Measurements from ENCODE around the gene RMI1.

The RMI1 gene

DNA sequence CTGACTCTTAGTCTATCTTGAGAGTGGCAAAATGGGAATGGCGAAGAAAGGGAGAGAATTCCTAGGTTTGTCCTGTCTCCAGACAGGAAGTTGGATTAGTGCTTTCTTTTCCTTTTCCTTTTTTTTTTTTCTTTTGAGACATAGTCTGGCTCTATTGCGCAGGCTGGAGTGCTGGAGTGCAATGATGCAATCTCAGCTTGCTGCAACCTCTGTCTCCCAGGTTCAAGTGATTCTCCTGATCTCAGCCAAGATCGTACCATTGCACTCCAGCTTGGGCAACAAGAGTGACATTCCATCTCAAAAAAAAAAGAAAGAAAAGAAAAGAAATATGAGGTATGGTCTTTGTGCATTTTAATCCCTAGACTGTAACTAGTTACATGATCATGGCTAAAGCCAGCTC lies 46.8 kb upstream of the RMI1 start:
- Histone ChIP-seq H3K14ac (ENCODE audit: low read length) (no peak overlapping the region), H3K36me3 (ENCODE audit: control insufficient read depth in 1 of 2, insufficient read depth in 2 of 2, low read length in 2 of 2) (no peaks in the 10 kb centered on the region), H3K27ac (ENCODE audit: low read depth, low read length) (no peak overlapping the region), H4K12ac (ENCODE audit: low read depth, low read length) (no peak overlapping the region), H2BK120ac (ENCODE audit: insufficient read depth, low read length, poor library complexity) (no peak overlapping the region), H3K79me1 (ENCODE audit: low read length) (no peaks in the 10 kb centered on the region), H3K4me3 (ENCODE audit: low read depth, low read length) (no peak overlapping the region), H3K4ac (ENCODE audit: low read depth, low read length) (no peak overlapping the region), H2BK5ac (ENCODE audit: low read depth, low read length, poor library complexity) (no peak overlapping the region), H3K18ac (ENCODE audit: low read length) (no peak overlapping the region), H2BK12ac (ENCODE audit: low read length) (no peak overlapping the region), H4K91ac (ENCODE audit: low read depth, low read length) (no peak overlapping the region), H3K23ac (ENCODE audit: low read length) (no peak overlapping the region), H2AFZ (ENCODE audit: insufficient read depth, low read length, poor library complexity) (no peak overlapping the region), H4K8ac (ENCODE audit: low read depth, low read length) (no peak overlapping the region), H3K9me3 (ENCODE audit: insufficient read depth, low read depth, low read length) (no peaks in the 10 kb centered on the region), H3K9ac (ENCODE audit: low read length) (no peak overlapping the region), H3K4me2 (ENCODE audit: low read length) (no peak overlapping the region), H3K79me2 (ENCODE audit: control insufficient read depth, insufficient read depth, low read length, poor library complexity) (no peaks in the 10 kb centered on the region), H3K27me3 (ENCODE audit: insufficient read depth, low read length) (no peaks in the 10 kb centered on the region), H3K4me1 (ENCODE audit: control insufficient read depth in 1 of 2, insufficient read depth in 2 of 2, low read length in 2 of 2) (peaks cover 2 to 3% of the 10 kb centered on the region in 2 experiments), H2AK5ac (ENCODE audit: low read length) (no peak overlapping the region)
- no CpG with 5 or more reads among the region's 3 CpGs for WGBS (ENCODE audit: extremely low coverage, insufficient coverage, insufficient read length)
- peak; percentile 73 to 90 for DNase-seq

DNA sequence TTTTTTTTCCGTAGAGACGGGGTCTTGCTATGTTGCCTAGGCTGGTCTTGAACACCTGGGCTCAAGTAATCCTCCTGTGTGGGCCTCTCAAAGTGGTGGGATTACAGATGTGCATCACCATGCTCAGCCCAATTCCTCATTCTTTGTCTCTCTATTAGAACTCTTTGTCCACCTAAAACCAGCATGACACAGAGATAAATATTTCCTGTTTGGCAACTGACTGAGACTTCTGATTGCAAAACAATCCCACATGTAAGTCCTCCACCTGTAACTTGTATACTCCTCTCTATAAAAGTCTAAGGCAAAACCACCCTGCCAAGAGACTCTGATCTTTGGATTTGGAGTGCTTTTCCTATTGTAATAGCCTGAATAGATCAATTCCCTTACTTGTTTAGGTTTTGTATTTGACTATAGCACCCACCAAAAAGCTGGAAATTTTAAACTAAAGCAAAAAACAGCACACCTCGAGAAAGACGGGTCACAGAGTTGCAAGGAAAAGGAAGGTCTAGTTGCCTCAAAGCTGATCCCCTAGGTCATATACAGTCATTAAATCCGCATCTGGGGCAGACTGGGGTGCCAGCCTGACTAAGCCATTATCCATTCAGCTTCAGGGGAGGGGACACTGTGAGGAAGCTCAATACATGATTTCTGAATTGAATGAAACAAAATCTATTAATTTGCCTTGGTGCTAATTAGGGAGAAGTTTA lies 45.9 kb upstream of the RMI1 start:
- Histone ChIP-seq H3K27ac (ENCODE audit: low read depth, low read length) (peak overlapping the region; percentile 46), H3K79me2 (ENCODE audit: control insufficient read depth, insufficient read depth, low read length, poor library complexity) (no peaks in the 10 kb centered on the region), H3K9me3 (ENCODE audit: insufficient read depth, low read depth, low read length) (no peaks in the 10 kb centered on the region), H4K12ac (ENCODE audit: low read depth, low read length) (no peak overlapping the region), H3K27me3 (ENCODE audit: insufficient read depth, low read length) (no peaks in the 10 kb centered on the region), H2BK12ac (ENCODE audit: low read length) (peak overlapping the region; percentile 81), H2AFZ (ENCODE audit: insufficient read depth, low read length, poor library complexity) (no peak overlapping the region), H3K23ac (ENCODE audit: low read length) (no peak overlapping the region), H3K4ac (ENCODE audit: low read depth, low read length) (no peak overlapping the region), H3K4me3 (ENCODE audit: low read depth, low read length) (no peak overlapping the region), H2BK5ac (ENCODE audit: low read depth, low read length, poor library complexity) (peak overlapping the region; percentile 35), H2BK120ac (ENCODE audit: insufficient read depth, low read length, poor library complexity) (peak overlapping the region; percentile 58), H3K79me1 (ENCODE audit: low read length) (no peaks in the 10 kb centered on the region), H3K9ac (ENCODE audit: low read length) (no peak overlapping the region), H3K18ac (ENCODE audit: low read length) (no peak overlapping the region), H3K36me3 (ENCODE audit: control insufficient read depth in 1 of 2, insufficient read depth in 2 of 2, low read length in 2 of 2) (no peaks in the 10 kb centered on the region), H3K4me2 (ENCODE audit: low read length) (no peak overlapping the region), H2AK5ac (ENCODE audit: low read length) (no peak overlapping the region), H3K14ac (ENCODE audit: low read length) (no peak overlapping the region), H4K91ac (ENCODE audit: low read depth, low read length) (no peak overlapping the region), H3K4me1 (ENCODE audit: control insufficient read depth in 1 of 2, insufficient read depth in 2 of 2, low read length in 2 of 2) (peaks cover 2 to 3% of the 10 kb centered on the region in 2 experiments), H4K8ac (ENCODE audit: low read depth, low read length) (no peak overlapping the region)
- WGBS (ENCODE audit: extremely low coverage, insufficient coverage, insufficient read length) = no CpG with 5 or more reads among the region's 5 CpGs
- DNase-seq = peak; percentile 63 to 91

DNA sequence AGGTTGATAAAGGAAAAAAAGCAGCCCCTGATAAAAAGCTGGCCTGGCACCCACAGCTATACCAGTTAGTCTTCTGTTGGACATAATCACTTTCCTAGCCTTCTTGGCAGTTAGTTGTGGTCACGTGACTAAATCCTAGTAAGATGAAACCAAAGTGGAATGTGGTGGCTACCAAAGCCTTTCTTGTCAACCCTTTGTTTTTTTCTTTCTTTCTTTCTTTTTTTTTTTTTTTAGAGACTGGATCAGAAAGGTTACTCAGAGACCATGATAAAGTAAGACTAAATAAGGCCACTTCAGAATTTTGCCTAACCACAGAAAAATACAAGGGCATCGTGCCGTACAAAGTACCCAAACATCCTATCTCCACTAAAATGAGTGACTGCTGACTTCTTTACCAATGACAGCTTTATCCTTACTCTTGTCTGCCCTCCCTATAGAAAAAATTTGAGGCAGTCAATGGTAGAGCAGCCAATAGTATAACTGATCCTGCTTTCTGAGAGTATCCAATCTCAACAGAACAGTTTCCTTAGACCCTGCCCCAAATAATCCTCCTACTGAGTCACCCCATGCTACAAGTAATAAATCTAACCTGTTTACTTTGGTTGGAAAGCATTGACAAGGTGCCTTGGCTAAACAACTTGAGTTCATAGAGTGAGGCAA lies 45.2 kb upstream of the RMI1 start:
- Histone ChIP-seq H2BK12ac (ENCODE audit: low read length) (no peak overlapping the region), H3K4me1 (ENCODE audit: control insufficient read depth in 1 of 2, insufficient read depth in 2 of 2, low read length in 2 of 2) (peaks cover 2 to 3% of the 10 kb centered on the region in 2 experiments), H3K23ac (ENCODE audit: low read length) (no peak overlapping the region), H2BK120ac (ENCODE audit: insufficient read depth, low read length, poor library complexity) (no peak overlapping the region), H2BK5ac (ENCODE audit: low read depth, low read length, poor library complexity) (no peak overlapping the region), H3K27ac (ENCODE audit: low read depth, low read length) (no peak overlapping the region), H2AFZ (ENCODE audit: insufficient read depth, low read length, poor library complexity) (no peak overlapping the region), H3K79me1 (ENCODE audit: low read length) (no peaks in the 10 kb centered on the region), H4K8ac (ENCODE audit: low read depth, low read length) (no peak overlapping the region), H3K4ac (ENCODE audit: low read depth, low read length) (no peak overlapping the region), H3K79me2 (ENCODE audit: control insufficient read depth, insufficient read depth, low read length, poor library complexity) (no peaks in the 10 kb centered on the region), H4K12ac (ENCODE audit: low read depth, low read length) (no peak overlapping the region), H3K9me3 (ENCODE audit: insufficient read depth, low read depth, low read length) (no peaks in the 10 kb centered on the region), H3K9ac (ENCODE audit: low read length) (no peak overlapping the region), H3K27me3 (ENCODE audit: insufficient read depth, low read length) (no peaks in the 10 kb centered on the region), H4K91ac (ENCODE audit: low read depth, low read length) (no peak overlapping the region), H3K36me3 (ENCODE audit: control insufficient read depth in 1 of 2, insufficient read depth in 2 of 2, low read length in 2 of 2) (no peaks in the 10 kb centered on the region), H2AK5ac (ENCODE audit: low read length) (no peak overlapping the region), H3K18ac (ENCODE audit: low read length) (no peak overlapping the region), H3K4me2 (ENCODE audit: low read length) (no peak overlapping the region), H3K14ac (ENCODE audit: low read length) (no peak overlapping the region), H3K4me3 (ENCODE audit: low read depth, low read length) (no peak overlapping the region)
- DNase-seq = peak in 1 of 2 donors; percentile 17
- WGBS (ENCODE audit: extremely low coverage, insufficient coverage, insufficient read length) = no CpG with 5 or more reads among the region's 3 CpGs

DNA sequence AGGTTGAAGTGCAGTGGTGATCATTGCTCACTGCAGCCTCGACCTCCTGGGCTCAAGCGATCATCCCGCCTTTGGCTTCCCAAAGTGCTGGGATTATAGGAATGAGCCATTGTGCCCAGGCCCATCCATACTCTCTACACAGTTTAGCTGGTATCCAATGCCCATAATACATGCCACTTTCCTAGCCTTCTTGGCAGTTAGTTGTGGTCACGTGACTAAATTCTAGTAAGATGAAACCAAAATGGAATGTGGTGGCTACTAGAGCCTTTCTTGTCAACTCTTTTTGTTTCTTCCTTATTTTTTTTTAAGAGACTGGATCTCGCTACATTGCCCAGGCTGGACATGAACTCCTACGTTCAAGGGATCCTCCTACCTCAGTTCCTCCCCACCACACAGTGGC lies 44.1 kb upstream of the RMI1 start:
- Histone ChIP-seq H3K79me2 (ENCODE audit: control insufficient read depth, insufficient read depth, low read length, poor library complexity) (no peaks in the 10 kb centered on the region), H3K27ac (ENCODE audit: low read depth, low read length) (no peak overlapping the region), H3K36me3 (ENCODE audit: control insufficient read depth in 1 of 2, insufficient read depth in 2 of 2, low read length in 2 of 2) (no peaks in the 10 kb centered on the region), H2BK5ac (ENCODE audit: low read depth, low read length, poor library complexity) (no peak overlapping the region), H2BK120ac (ENCODE audit: insufficient read depth, low read length, poor library complexity) (no peak overlapping the region), H3K27me3 (ENCODE audit: insufficient read depth, low read length) (no peaks in the 10 kb centered on the region), H3K14ac (ENCODE audit: low read length) (no peak overlapping the region), H4K12ac (ENCODE audit: low read depth, low read length) (no peak overlapping the region), H2AK5ac (ENCODE audit: low read length) (no peak overlapping the region), H3K9me3 (ENCODE audit: insufficient read depth, low read depth, low read length) (no peaks in the 10 kb centered on the region), H2BK12ac (ENCODE audit: low read length) (no peak overlapping the region), H3K4me3 (ENCODE audit: low read depth, low read length) (no peak overlapping the region), H4K8ac (ENCODE audit: low read depth, low read length) (no peak overlapping the region), H3K4me2 (ENCODE audit: low read length) (no peak overlapping the region), H3K4me1 (ENCODE audit: control insufficient read depth in 1 of 2, insufficient read depth in 2 of 2, low read length in 2 of 2) (peaks cover 2 to 3% of the 10 kb centered on the region in 2 experiments), H4K91ac (ENCODE audit: low read depth, low read length) (no peak overlapping the region), H3K23ac (ENCODE audit: low read length) (no peak overlapping the region), H3K79me1 (ENCODE audit: low read length) (no peaks in the 10 kb centered on the region), H2AFZ (ENCODE audit: insufficient read depth, low read length, poor library complexity) (no peak overlapping the region), H3K4ac (ENCODE audit: low read depth, low read length) (no peak overlapping the region), H3K9ac (ENCODE audit: low read length) (no peak overlapping the region), H3K18ac (ENCODE audit: low read length) (no peak overlapping the region)
- no CpG with 5 or more reads among the region's 6 CpGs for WGBS (ENCODE audit: extremely low coverage, insufficient coverage, insufficient read length)
- DNase-seq = no peak
